Fibroblast of lung (primary cell): ENCODE results near the gene GPN3. TPM values are rescaled to one million over a fixed set of nuclear protein-coding genes. Genes with fewer than 3 reads are reported as not detected.

Experiments
- DNase-seq, 2 donors: peaks; one replicate each; pipeline versions ENCODE4 v3.0.0 to v3.0.0-alpha.2; 2010; ENCODE audit warnings: low read depth in 2 of 2
- H2AFZ ChIP-seq: 2 replicates; pipeline ENCODE4 v1.5.1; 2012; ENCODE audit warnings: low read length, control low read depth, inconsistent platforms
- H3K27ac ChIP-seq: 2 replicates; pipeline ENCODE4 v1.5.1; 2011; ENCODE audit warnings: low read length, control low read depth; ENCODE audit not compliant: insufficient read depth
- H3K27me3 ChIP-seq: 2 replicates; pipeline ENCODE4 v1.5.1; 2011; ENCODE audit warnings: mild to moderate bottlenecking, low read length; ENCODE audit not compliant: control insufficient read depth, insufficient read depth
- H3K36me3 ChIP-seq: 2 replicates; pipeline ENCODE4 v1.5.1; 2011; ENCODE audit warnings: low read length; ENCODE audit not compliant: control insufficient read depth, insufficient read depth
- H3K4me1 ChIP-seq: 2 replicates; pipeline ENCODE4 v1.5.1; 2011; ENCODE audit warnings: low read length; ENCODE audit not compliant: control insufficient read depth, insufficient read depth; ENCODE audit errors: extremely low read depth
- H3K4me2 ChIP-seq: 2 replicates; pipeline ENCODE4 v1.5.1; 2011; ENCODE audit warnings: low read length, control low read depth; ENCODE audit not compliant: insufficient read depth; ENCODE audit errors: extremely low read depth
- H3K4me3 ChIP-seq, 4 experiments: fragments of 200-600 bp in 1 of 4; sonication (generic) in 1 of 4; replicated peaks in 1 of 4; 2 replicates each; pipeline ENCODE4 v1.5.1; 2011 to 2016; ENCODE audit warnings: low read length in 4 of 4, low read depth in 3 of 4, mild to moderate bottlenecking in 3 of 4, control low read depth in 2 of 4, inconsistent platforms in 1 of 4, mixed read lengths in 1 of 4; ENCODE audit not compliant: insufficient read depth in 1 of 4; ENCODE audit errors: control extremely low read depth in 1 of 4
- H3K79me2 ChIP-seq: 2 replicates; pipeline ENCODE4 v1.5.1; 2012; ENCODE audit warnings: mild to moderate bottlenecking, low read length, inconsistent platforms; ENCODE audit not compliant: control insufficient read depth, insufficient read depth
- H3K9ac ChIP-seq: 2 replicates; pipeline ENCODE4 v1.5.1; 2011; ENCODE audit warnings: mild to moderate bottlenecking, low read length, control low read depth; ENCODE audit not compliant: insufficient read depth
- H3K9me3 ChIP-seq: 2 replicates; pipeline ENCODE4 v1.5.1; 2012; ENCODE audit warnings: low read depth, low read length; ENCODE audit not compliant: control insufficient read depth, insufficient read depth
- H4K20me1 ChIP-seq: 2 replicates; pipeline ENCODE4 v1.5.1; 2011; ENCODE audit warnings: low read length; ENCODE audit not compliant: control insufficient read depth, insufficient read depth; ENCODE audit errors: extremely low read depth
- CTCF ChIP-seq, 2 donors: IDR thresholded peaks in 1 of 2; conservative IDR thresholded peaks in 1 of 2; 1 replicate in 1 of 2; 2 replicates in 1 of 2; pipeline ENCODE4 v1.5.1; 2011 to 2012; ENCODE audit warnings: low read length in 2 of 2, control low read depth in 1 of 2, inconsistent platforms in 1 of 2, low read depth in 1 of 2, mild to moderate bottlenecking in 1 of 2
- EZH2 ChIP-seq: IDR thresholded peaks from 2 replicates; pipeline ENCODE4 v1.5.1; 2012; ENCODE audit warnings: low read length, control low read depth, mild to moderate bottlenecking; ENCODE audit errors: missing control alignments
- polyA minus RNA-seq: library from RNA; depleted of rRNA, polyadenylated mRNA; stranded (reverse); fragments of >200 nt; gene quantifications from 2 replicates; pipeline ENCODE4 v1.2.3, GENCODE V29; 2011; ENCODE audit warnings: low replicate concordance
- polyA plus RNA-seq, 2 donors: library from polyadenylated mRNA; depleted of rRNA in 1 of 2; stranded (reverse) in 1 of 2; unstranded in 1 of 2; fragments of >200 nt; gene quantifications; 2 replicates each; pipeline ENCODE4 v1.2.1, GENCODE V29; 2011 to 2012; ENCODE audit warnings: missing spikeins in 1 of 2
- total RNA-seq: library from RNA; depleted of rRNA; stranded (reverse); fragments of >200 nt; gene quantifications from 2 replicates; pipeline ENCODE4 v1.2.1, GENCODE V29; 2014

Gene GPN3
- total RNA-seq (8.9 and 9.2 TPM in 2 replicates), polyA plus RNA-seq (28.9 and 29.7 TPM in 2 replicates), polyA minus RNA-seq (2.6 and 2.7 TPM in 2 replicates)
- polyA plus RNA-seq (2012) = 13.7 and 20.1 TPM in 2 replicates

GRCh38 chr12:110468214-110469048 is at the start of gene GPN3, which contains the start of gene FAM216A:
Gene GPN3 (minus strand): TSS chr12:110468257. CDS start chr12:110468203, 54 bp downstream.
Gene FAM216A (plus strand): TSS chr12:110468845. CDS start chr12:110468876, 31 bp downstream.
- Histone ChIP-seq H3K9ac (peak within 1 kb of the TSS; percentile 83), H4K20me1 (no peaks in the 10 kb centered on the region), H3K4me3 (peak within 1 kb of the TSS; percentile 62 to 92 (median 78)), H3K4me2 (peak within 1 kb of the TSS; percentile 97), H3K36me3 (no peaks in the 10 kb centered on the region), H3K9me3 (no peaks in the 10 kb centered on the region), H3K79me2 (peaks cover 14% of the 10 kb centered on the region), H3K27me3 (no peaks in the 10 kb centered on the region), H3K4me1 (peaks cover 3% of the 10 kb centered on the region), H3K27ac (peak within 1 kb of the TSS; percentile 97), H2AFZ (peak within 1 kb of the TSS; percentile 85)
- peak; percentile 97 to 98 for DNase-seq
- TF ChIP-seq CTCF (conservative IDR thresholded peaks at IDR 0.05 in 1 of 2, IDR thresholded peaks at IDR 0.05 in 1 of 2; ENCODE audit: low read depth in 1 of 2, low read length in 2 of 2) (no peak), EZH2 (no peak)

- Histone ChIP-seq H4K20me1 (no peaks in the 10 kb centered on the region), H3K4me3 (no peak overlapping the region), H3K27me3 (no peaks in the 10 kb centered on the region), H3K27ac (no peak overlapping the region), H3K9me3 (no peaks in the 10 kb centered on the region), H3K9ac (no peak overlapping the region), H3K36me3 (no peaks in the 10 kb centered on the region), H3K4me2 (no peak overlapping the region), H3K4me1 (no peaks in the 10 kb centered on the region), H3K79me2 (no peaks in the 10 kb centered on the region), H2AFZ (no peak overlapping the region)
- no peak for DNase-seq
- TF ChIP-seq EZH2 = no peak
- no peak for TF ChIP-seq CTCF (conservative IDR thresholded peaks at IDR 0.05 in 1 of 2, IDR thresholded peaks at IDR 0.05 in 1 of 2; ENCODE audit: low read depth in 1 of 2, low read length in 2 of 2)
Measured at GRCh38 chr12:110516995-110517394, 48.9 kb upstream of the GPN3 start.

GRCh38 chr12:110514363-110514762 is 46.3 kb upstream of the GPN3 start:
- no peak overlapping the region for H3K4me3 ChIP-seq
- no peak for TF ChIP-seq CTCF (conservative IDR thresholded peaks at IDR 0.05 in 1 of 2, IDR thresholded peaks at IDR 0.05 in 1 of 2; ENCODE audit: low read depth in 1 of 2, low read length in 2 of 2)
- H3K9me3 ChIP-seq = no peaks in the 10 kb centered on the region
- no peaks in the 10 kb centered on the region for H3K4me1 ChIP-seq
- DNase-seq = no peak
- no peak overlapping the region for H3K9ac ChIP-seq
- no peaks in the 10 kb centered on the region for H3K36me3 ChIP-seq
- no peaks in the 10 kb centered on the region for H3K79me2 ChIP-seq
- no peaks in the 10 kb centered on the region for H4K20me1 ChIP-seq
- H3K27ac ChIP-seq = no peak overlapping the region
- H3K27me3 ChIP-seq = no peaks in the 10 kb centered on the region
- H3K4me2 ChIP-seq = no peak overlapping the region
- H2AFZ ChIP-seq = no peak overlapping the region
